NB4 (cell line): Measurements from ENCODE around the gene TMPRSS11F.

ENCODE experiments used
- CTCF ChIP-seq: IDR thresholded peaks from one replicate; pipeline ENCODE4 v1.5.1; 2012; ENCODE audit warnings: low read depth, low read length
- MYC ChIP-seq: IDR thresholded peaks from 2 replicates; pipeline ENCODE4 v1.6.1; 2011; ENCODE audit warnings: low read depth, low read length

- TF ChIP-seq CTCF (no peak), MYC (no peak)
These were observed 19.4 kb upstream of the TMPRSS11F start for GRCh38 chr4:68148800-68149685.
